Left lung (tissue), 10 donors: ENCODE results near the gene CST8. TPM values are rescaled to one million over a fixed set of nuclear protein-coding genes. Genes with fewer than 3 reads are reported as not detected.

ENCODE experiments used
- ATAC-seq: fragments of 200-7000 bp; cut with Tn5 transposase; one replicate; pipeline ENCODE4 v1.9.1; 2020; ENCODE audit warnings: moderate library complexity
- DNase-seq, 4 donors: peaks; one replicate each; pipeline ENCODE4 v3.0.0-alpha.2; 2013 to 2020
- H3K27ac ChIP-seq, 2 donors: fragments of 200-600 bp; sonication (generic) in 1 of 2; one replicate each; pipeline versions ENCODE4 v1.5.0 to v1.8.0; 2020 to 2021
- H3K27me3 ChIP-seq, 2 donors: fragments of 200-600 bp; sonication (generic) in 1 of 2; one replicate each; pipeline versions ENCODE4 v1.5.0 to v1.8.0; 2020 to 2021
- H3K36me3 ChIP-seq, 2 donors: fragments of 200-600 bp; sonication (generic) in 1 of 2; one replicate each; pipeline versions ENCODE4 v1.5.0 to v1.8.0; 2020 to 2021
- H3K4me1 ChIP-seq, 2 donors: fragments of 200-600 bp; one replicate each; pipeline ENCODE4 v1.8.0; 2021
- H3K4me3 ChIP-seq, 2 donors: fragments of 200-600 bp; sonication (generic) in 1 of 2; one replicate each; pipeline versions ENCODE4 v1.5.0 to v1.8.0; 2020 to 2021; ENCODE audit warnings: mild to moderate bottlenecking in 1 of 2
- H3K9me3 ChIP-seq, 2 donors: fragments of 200-600 bp; sonication (generic) in 1 of 2; one replicate each; pipeline versions ENCODE4 v1.5.0 to v1.8.0; 2020 to 2021
- CTCF ChIP-seq, 2 donors: fragments of 200-600 bp; sonication (generic) in 1 of 2; IDR thresholded peaks; one replicate each; pipeline versions ENCODE4 v1.5.0 to v1.8.0; 2021; ENCODE audit warnings: antibody characterized with exemption in 2 of 2
- intact Hi-C, 2 donors: fragments of 100-400 bp; cut with DNase I; formaldehyde crosslinking; loops; one replicate each; pipeline versions ENCODE4 v1.11.2 to v1.14.2; 2022
- polyA plus RNA-seq, 6 donors: library from polyadenylated mRNA; unstranded; fragments of 120-200 nt; gene quantifications; one replicate each; pipeline ENCODE4 v1.2.1, GENCODE V29; 2013; ENCODE audit not compliant: insufficient read length in 6 of 6
- total RNA-seq, 2 donors: library from RNA; stranded (reverse); fragmentation: NEBNext Ultra II Directional; extraction: Animal tissue kit (Norgen Biotek cat#: 25700); gene quantifications; one replicate each; pipeline ENCODE4 v1.2.1, GENCODE V29; 2021
- donor health status: DM: no; HTN: yes; CAD: no.
- donor health status: DM: no; HTN: no; CAD: no.

Gene CST8
- total and polyA plus RNA-seq, 8 donors = not detected

- Histone ChIP-seq H3K27me3 (no peaks in the 10 kb centered on the region), H3K36me3 (no peaks in the 10 kb centered on the region), H3K9me3 (no peaks in the 10 kb centered on the region), H3K4me1 (no peaks in the 10 kb centered on the region), H3K4me3 (no peak overlapping the region), H3K27ac (no peak overlapping the region)
- intact Hi-C loops = no loop called here
- DNase-seq = no peak
- ATAC-seq = no peak
- TF ChIP-seq CTCF (IDR thresholded peaks at IDR 0.05) = no peak
Measured at GRCh38 chr20:23488470-23488869, 2.4 kb upstream of the CST8 start.

GRCh38 chr20:23488996-23489395, 1.9 kb upstream of the CST8 start:
- Histone ChIP-seq H3K4me1 (no peaks in the 10 kb centered on the region), H3K27ac (no peak overlapping the region), H3K36me3 (no peaks in the 10 kb centered on the region), H3K9me3 (no peaks in the 10 kb centered on the region), H3K4me3 (no peak overlapping the region), H3K27me3 (no peaks in the 10 kb centered on the region)
- ATAC-seq (no peak), DNase-seq (no peak)
- TF ChIP-seq CTCF (IDR thresholded peaks at IDR 0.05) = no peak
- intact Hi-C loops = no loop called here

- DNase-seq = no peak
- no peaks in the 10 kb centered on the region for H3K4me1 ChIP-seq
- H3K9me3 ChIP-seq = peaks cover 0 to 6% of the 10 kb centered on the region in 2 donors
- no peaks in the 10 kb centered on the region for H3K27me3 ChIP-seq
- no peaks in the 10 kb centered on the region for H3K36me3 ChIP-seq
- intact Hi-C loops = no loop called here
- ATAC-seq = no peak
- no peak overlapping the region for H3K4me3 ChIP-seq
- TF ChIP-seq CTCF (IDR thresholded peaks at IDR 0.05) = no peak
- H3K27ac ChIP-seq = no peak overlapping the region
Measured at GRCh38 chr20:23492292-23492691, 1.4 kb downstream of the CST8 start.

- intact Hi-C loops = no loop called here
- Histone ChIP-seq H3K27me3 (no peaks in the 10 kb centered on the region), H3K4me3 (no peak overlapping the region), H3K27ac (no peak overlapping the region), H3K4me1 (no peaks in the 10 kb centered on the region), H3K9me3 (peaks cover 0 to 6% of the 10 kb centered on the region in 2 donors), H3K36me3 (no peaks in the 10 kb centered on the region)
- DNase-seq (no peak), ATAC-seq (no peak)
- no peak for TF ChIP-seq CTCF (IDR thresholded peaks at IDR 0.05)
Measured at GRCh38 chr20:23493172-23493772, 2.4 kb downstream of the CST8 start.

- H3K4me3 ChIP-seq = no peak overlapping the region
- DNase-seq = no peak
- no peak for TF ChIP-seq CTCF (IDR thresholded peaks at IDR 0.05)
- peaks cover 0 to 17% of the 10 kb centered on the region in 2 donors for H3K27me3 ChIP-seq
- intact Hi-C loops = no loop called here
- H3K9me3 ChIP-seq = peaks cover 0 to 6% of the 10 kb centered on the region in 2 donors
- H3K36me3 ChIP-seq = no peaks in the 10 kb centered on the region
- no peak for ATAC-seq
- no peak overlapping the region for H3K27ac ChIP-seq
- no peaks in the 10 kb centered on the region for H3K4me1 ChIP-seq
Measured at GRCh38 chr20:23497536-23497935, 6.6 kb downstream of the CST8 start.
